Fibroblast of the aortic adventitia (primary cell): Measurements from ENCODE around the gene PPP2R3B. TPM values are rescaled to one million over a fixed set of nuclear protein-coding genes. Genes with fewer than 3 reads are reported as not detected.
"Not testable (repeated sequence)": the region's sequence is repeated elsewhere in the genome, so short reads cannot be mapped to it uniquely, and the experiment has no call there.

Experiments
- DNase-seq: peaks from one replicate; pipeline ENCODE4 v3.0.0-alpha.2; 2010; ENCODE audit warnings: low read depth
- H3K4me3 ChIP-seq: 2 replicates; pipeline ENCODE4 v1.5.1; 2011; ENCODE audit warnings: low read depth, mild to moderate bottlenecking, control low read depth, low read length, moderate library complexity
- CTCF ChIP-seq: IDR thresholded peaks from 2 replicates; pipeline ENCODE4 v1.5.1; 2011; ENCODE audit warnings: mild to moderate bottlenecking, low read length, control low read depth, inconsistent platforms; ENCODE audit not compliant: insufficient read depth
- total RNA-seq: library from RNA; depleted of rRNA; stranded (reverse); fragments of >200 nt; gene quantifications from 2 replicates; pipeline ENCODE4 v1.2.3, GENCODE V29; 2012; ENCODE audit warnings: low replicate concordance

Gene PPP2R3B
- total RNA-seq, 1 donor: 9.9 TPM

GRCh38 chrX:331151-331824 lies 55.4 kb downstream of the PPP2R3B start:
- DNase-seq: peak; percentile 28
- H3K4me3 ChIP-seq: peak overlapping the region; percentile 22
- TF ChIP-seq CTCF: no peak

GRCh38 chrX:330726-331150 lies 56.0 kb downstream of the PPP2R3B start:
- no peak overlapping the region for H3K4me3 ChIP-seq
- DNase-seq: no peak
- no peak for TF ChIP-seq CTCF

- not testable (repeated sequence) for H3K4me3 ChIP-seq, DNase-seq
These were observed 56.5 kb downstream of the PPP2R3B start for GRCh38 chrX:330141-330725.

- H3K4me3 ChIP-seq: no peak overlapping the region
- no peak for TF ChIP-seq CTCF
- no peak for DNase-seq
These were observed 57.3 kb downstream of the PPP2R3B start for GRCh38 chrX:329291-329910.

GRCh38 chrX:327660-328126 lies 59.0 kb downstream of the PPP2R3B start:
- no peak overlapping the region for H3K4me3 ChIP-seq
- no peak for DNase-seq
- TF ChIP-seq CTCF: no peak

GRCh38 chrX:324664-325063 lies 62.0 kb downstream of the PPP2R3B start:
- DNase-seq, H3K4me3 ChIP-seq: not testable (repeated sequence)

- DNase-seq: peak; percentile 63
- TF ChIP-seq CTCF: peak; percentile 7
These were observed 62.7 kb downstream of the PPP2R3B start for GRCh38 chrX:323721-324628.

More at GRCh38 chrX:323721-324628, 62.7 kb downstream of the PPP2R3B start:
- no peak overlapping the region for H3K4me3 ChIP-seq
